Vagina (tissue), 2 donors: ENCODE results near the gene PELI2. TPM values are rescaled to one million over a fixed set of nuclear protein-coding genes. Genes with fewer than 3 reads are reported as not detected.

ENCODE experiments used
- DNase-seq, 2 donors: peaks; one replicate each; pipeline ENCODE4 v3.0.0-alpha.2; 2017; ENCODE audit errors: extremely low spot score in 2 of 2
- H3K27ac ChIP-seq: fragments of 200-600 bp; sonication (generic); one replicate; pipeline ENCODE4 v1.5.1; 2019
- H3K27me3 ChIP-seq: fragments of 200-600 bp; sonication (generic); one replicate; pipeline ENCODE4 v1.5.1; 2019
- H3K36me3 ChIP-seq, 2 donors: fragments of 200-600 bp; sonication (generic); one replicate each; pipeline ENCODE4 v1.5.1; 2017 to 2019
- H3K4me1 ChIP-seq: fragments of 200-600 bp; sonication (generic); one replicate; pipeline ENCODE4 v1.5.1; 2019
- H3K4me3 ChIP-seq, 2 donors: fragments of 200-600 bp; sonication (generic); 1 replicate in 1 of 2; 2 replicates in 1 of 2; pipeline ENCODE4 v1.5.1; 2016 to 2019
- H3K9me3 ChIP-seq: fragments of 200-600 bp; sonication (generic); one replicate; pipeline ENCODE4 v1.5.1; 2019
- POLR2A ChIP-seq, 2 donors: fragments of 450-650 bp; IDR thresholded peaks; one replicate each; pipeline ENCODE4 v1.6.1; 2017; ENCODE audit warnings: antibody characterized with exemption in 2 of 2, mild to moderate bottlenecking in 2 of 2, moderate library complexity in 2 of 2
- POLR2AphosphoS5 ChIP-seq, 2 donors: sonication (generic); formaldehyde crosslinking; IDR thresholded peaks; one replicate each; pipeline ENCODE4 v1.9.0; 2017; ENCODE audit warnings: antibody characterized with exemption in 2 of 2, mild to moderate bottlenecking in 2 of 2, low read depth in 1 of 2; ENCODE audit not compliant: insufficient read depth in 1 of 2
- intact Hi-C: fragments of 100-400 bp; cut with DNase I; formaldehyde crosslinking; loops from one replicate; pipeline ENCODE4 v1.15.1; 2023
- total RNA-seq: library from RNA; depleted of rRNA; stranded (reverse); fragments of >200 nt; gene quantifications from one replicate; pipeline ENCODE4 v1.2.3, GENCODE V29; 2016
- TF ChIP-seq, protein P1 (sequence below), 3 experiments: fragments of 450-650 bp in 2 of 3; fragments of 200-600 bp in 1 of 3; sonication (generic) in 1 of 3; IDR thresholded peaks; one replicate each; pipeline ENCODE4 v1.5.1; 2017 to 2019; ENCODE audit warnings: antibody characterized with exemption in 3 of 3, mild to moderate bottlenecking in 2 of 3, moderate library complexity in 2 of 3

The PELI2 gene
- total RNA-seq, 1 donor from 2014 or later, result 9.6 TPM

DNA sequence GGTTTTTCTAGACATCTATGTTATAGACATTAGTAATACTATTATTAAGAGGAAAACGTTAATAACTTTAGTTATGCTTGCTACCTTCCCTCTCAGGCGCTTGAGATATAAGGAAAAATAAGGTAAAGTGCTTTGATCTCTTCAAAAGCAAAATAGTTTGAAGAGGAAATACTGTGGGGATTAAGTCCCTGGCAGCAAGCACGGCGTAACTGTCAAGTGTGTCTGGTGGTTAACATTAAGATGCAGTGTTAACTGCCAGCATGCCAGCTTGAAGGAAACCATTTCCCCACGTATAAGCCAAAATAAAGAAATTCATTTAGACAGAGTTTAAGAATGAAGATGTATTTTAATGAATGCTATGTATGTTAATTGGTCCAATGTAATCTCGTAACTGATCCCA is 31.8 kb downstream of the PELI2 start:
- H3K27me3 ChIP-seq, result no peaks in the 10 kb centered on the region
- H3K9me3 ChIP-seq, result no peaks in the 10 kb centered on the region
- peaks cover 35% of the 10 kb centered on the region for H3K4me1 ChIP-seq
- H3K4me3 ChIP-seq, result no peak overlapping the region
- H3K36me3 ChIP-seq, result no peaks in the 10 kb centered on the region
- no peak overlapping the region for H3K27ac ChIP-seq
- no peak for DNase-seq
- intact Hi-C loops, result no loop called here
- TF ChIP-seq POLR2AphosphoS5 (IDR thresholded peaks at IDR 0.05; ENCODE audit: insufficient read depth in 1 of 2, low read depth in 1 of 2), result no peak
- TF ChIP-seq, protein P1, sequence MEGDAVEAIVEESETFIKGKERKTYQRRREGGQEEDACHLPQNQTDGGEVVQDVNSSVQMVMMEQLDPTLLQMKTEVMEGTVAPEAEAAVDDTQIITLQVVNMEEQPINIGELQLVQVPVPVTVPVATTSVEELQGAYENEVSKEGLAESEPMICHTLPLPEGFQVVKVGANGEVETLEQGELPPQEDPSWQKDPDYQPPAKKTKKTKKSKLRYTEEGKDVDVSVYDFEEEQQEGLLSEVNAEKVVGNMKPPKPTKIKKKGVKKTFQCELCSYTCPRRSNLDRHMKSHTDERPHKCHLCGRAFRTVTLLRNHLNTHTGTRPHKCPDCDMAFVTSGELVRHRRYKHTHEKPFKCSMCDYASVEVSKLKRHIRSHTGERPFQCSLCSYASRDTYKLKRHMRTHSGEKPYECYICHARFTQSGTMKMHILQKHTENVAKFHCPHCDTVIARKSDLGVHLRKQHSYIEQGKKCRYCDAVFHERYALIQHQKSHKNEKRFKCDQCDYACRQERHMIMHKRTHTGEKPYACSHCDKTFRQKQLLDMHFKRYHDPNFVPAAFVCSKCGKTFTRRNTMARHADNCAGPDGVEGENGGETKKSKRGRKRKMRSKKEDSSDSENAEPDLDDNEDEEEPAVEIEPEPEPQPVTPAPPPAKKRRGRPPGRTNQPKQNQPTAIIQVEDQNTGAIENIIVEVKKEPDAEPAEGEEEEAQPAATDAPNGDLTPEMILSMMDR (IDR thresholded peaks at IDR 0.05), result no peak
- no peak for TF ChIP-seq POLR2A (IDR thresholded peaks at IDR 0.05)

DNA sequence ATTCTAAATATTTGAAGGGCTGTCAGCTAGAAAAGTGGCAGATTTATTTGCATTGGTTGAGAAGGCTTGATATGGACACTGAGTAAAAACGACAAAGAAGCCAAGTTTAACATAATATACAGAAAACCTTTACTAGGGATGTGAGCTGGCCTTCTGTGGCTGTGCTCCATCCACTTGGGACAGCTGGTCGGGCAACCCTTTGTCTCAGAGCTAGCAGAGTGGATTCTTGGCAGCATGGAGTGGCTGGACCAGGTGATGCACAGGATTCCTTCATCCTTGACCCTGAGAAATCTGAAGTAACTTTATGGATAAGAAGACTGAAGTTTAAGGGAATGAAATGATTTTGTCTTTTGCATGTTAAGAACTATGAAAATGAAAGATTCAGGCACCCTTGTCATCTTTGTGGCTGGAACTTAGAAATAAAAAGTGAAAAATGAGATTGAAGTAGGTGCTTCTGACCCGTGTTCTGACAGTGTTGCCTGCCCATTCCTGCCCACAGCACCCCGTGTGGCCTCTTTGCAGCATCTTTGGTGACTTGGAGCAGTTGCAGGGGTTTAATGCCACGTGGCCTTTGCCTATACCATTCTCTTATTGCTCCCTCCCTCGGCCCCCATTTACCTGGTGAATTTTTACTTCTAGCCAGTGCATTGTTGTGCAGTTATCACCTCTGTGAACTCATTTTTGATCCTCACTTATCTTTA is 32.6 kb downstream of the PELI2 start:
- Histone ChIP-seq H3K27ac (no peak overlapping the region), H3K4me1 (peaks cover 32% of the 10 kb centered on the region), H3K36me3 (no peaks in the 10 kb centered on the region), H3K27me3 (no peaks in the 10 kb centered on the region), H3K9me3 (no peaks in the 10 kb centered on the region), H3K4me3 (no peak overlapping the region)
- intact Hi-C loops, result no loop called here
- no peak for DNase-seq
- TF ChIP-seq, protein P1 (IDR thresholded peaks at IDR 0.05), result no peak
- no peak for TF ChIP-seq POLR2A (IDR thresholded peaks at IDR 0.05)
- no peak for TF ChIP-seq POLR2AphosphoS5 (IDR thresholded peaks at IDR 0.05; ENCODE audit: insufficient read depth in 1 of 2, low read depth in 1 of 2)

DNA sequence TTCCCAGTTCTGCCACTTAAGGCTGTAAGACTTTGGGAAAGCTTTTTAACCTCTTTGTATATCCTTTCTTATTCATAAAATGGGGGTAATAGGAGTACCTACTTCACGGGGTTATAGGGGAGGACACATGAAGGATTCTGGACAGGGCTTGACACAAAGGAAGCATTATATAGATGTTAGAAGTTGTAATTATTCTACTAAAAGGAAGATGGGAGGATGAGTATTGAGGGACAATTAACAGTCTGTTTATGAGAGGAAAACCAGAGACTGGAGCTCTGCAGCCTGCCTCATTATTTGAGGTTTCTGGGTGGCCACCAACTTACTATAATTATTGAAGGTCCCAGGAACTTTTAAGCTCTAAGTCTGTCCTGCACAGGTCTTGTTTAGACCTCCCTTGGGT is 34.0 kb downstream of the PELI2 start:
- no peaks in the 10 kb centered on the region for H3K9me3 ChIP-seq
- TF ChIP-seq POLR2AphosphoS5 (IDR thresholded peaks at IDR 0.05; ENCODE audit: insufficient read depth in 1 of 2, low read depth in 1 of 2) (no peak), POLR2A (IDR thresholded peaks at IDR 0.05) (no peak)
- TF ChIP-seq, protein P1 (IDR thresholded peaks at IDR 0.05), result no peak
- no peak overlapping the region for H3K27ac ChIP-seq
- no peak for DNase-seq
- peaks cover 22% of the 10 kb centered on the region for H3K4me1 ChIP-seq
- intact Hi-C loops, result no loop called here
- H3K4me3 ChIP-seq, result no peak overlapping the region
- no peaks in the 10 kb centered on the region for H3K27me3 ChIP-seq
- no peaks in the 10 kb centered on the region for H3K36me3 ChIP-seq

DNA sequence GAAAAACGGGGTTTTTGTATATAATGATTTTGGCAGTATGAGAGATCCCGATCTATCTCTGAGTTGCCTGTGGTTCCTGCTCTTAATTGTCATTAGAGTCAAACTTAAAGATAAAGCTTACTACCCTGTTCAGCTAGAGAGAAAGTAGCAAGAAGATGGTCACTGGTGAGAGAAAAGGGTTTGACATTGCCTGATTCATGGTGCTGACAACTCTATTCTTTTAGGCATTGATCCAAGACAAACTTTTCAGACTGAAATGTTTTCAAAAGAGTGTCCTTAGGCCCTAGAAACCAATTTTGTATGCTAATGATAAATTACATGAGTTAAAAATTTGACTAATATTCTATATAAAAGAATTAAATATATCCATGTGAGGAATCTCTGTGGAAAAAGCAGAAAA is 35.1 kb downstream of the PELI2 start:
- Histone ChIP-seq H3K9me3 (no peaks in the 10 kb centered on the region), H3K27ac (no peak overlapping the region), H3K4me1 (peaks cover 12% of the 10 kb centered on the region), H3K27me3 (no peaks in the 10 kb centered on the region), H3K4me3 (no peak overlapping the region), H3K36me3 (no peaks in the 10 kb centered on the region)
- intact Hi-C loops, result no loop called here
- DNase-seq, result no peak
- TF ChIP-seq, protein P1 (IDR thresholded peaks at IDR 0.05), result no peak
- TF ChIP-seq POLR2AphosphoS5 (IDR thresholded peaks at IDR 0.05; ENCODE audit: insufficient read depth in 1 of 2, low read depth in 1 of 2) (no peak), POLR2A (IDR thresholded peaks at IDR 0.05) (no peak)

DNA sequence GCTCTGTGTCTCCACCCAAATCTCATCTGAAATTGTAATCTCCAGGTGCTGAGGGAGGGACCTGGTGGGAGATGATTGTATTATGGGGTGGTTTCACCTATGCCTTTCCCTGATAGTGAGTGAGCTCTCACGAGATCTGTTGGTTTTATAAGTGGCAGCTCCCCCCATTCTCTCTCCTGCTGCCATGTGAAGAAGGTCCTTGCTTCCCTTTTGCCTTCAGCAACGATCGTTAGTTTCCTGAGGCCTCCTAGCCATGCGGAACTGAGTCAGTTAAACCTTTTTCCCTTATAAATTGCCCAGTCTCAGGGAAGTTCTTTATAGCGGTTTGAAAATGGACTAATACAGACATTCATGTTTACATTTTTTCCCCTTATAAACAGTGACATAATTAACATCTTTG is 36.1 kb downstream of the PELI2 start:
- Histone ChIP-seq H3K9me3 (no peaks in the 10 kb centered on the region), H3K27me3 (no peaks in the 10 kb centered on the region), H3K36me3 (no peaks in the 10 kb centered on the region), H3K27ac (no peak overlapping the region), H3K4me3 (no peak overlapping the region), H3K4me1 (peaks cover 7% of the 10 kb centered on the region)
- DNase-seq, result no peak
- TF ChIP-seq, protein P1 (IDR thresholded peaks at IDR 0.05), result no peak
- no peak for TF ChIP-seq POLR2A (IDR thresholded peaks at IDR 0.05)
- TF ChIP-seq POLR2AphosphoS5 (IDR thresholded peaks at IDR 0.05; ENCODE audit: insufficient read depth in 1 of 2, low read depth in 1 of 2), result no peak
- intact Hi-C loops, result no loop called here
